Prostate gland (tissue), 2 donors: ENCODE results near the gene RNF113A. TPM values are rescaled to one million over a fixed set of nuclear protein-coding genes. Genes with fewer than 3 reads are reported as not detected.
"Not testable (repeated sequence)": the region's sequence is repeated elsewhere in the genome, so short reads cannot be mapped to it uniquely, and the experiment has no call there.

Experiments
- DNase-seq: peaks from one replicate; pipeline ENCODE4 v3.0.0-alpha.2; 2019; ENCODE audit warnings: low spot score
- H3K27ac ChIP-seq, 2 donors: fragments of 200-600 bp; sonication (generic); 2 replicates each; pipeline ENCODE4 v1.5.1; 2017 to 2019
- H3K27me3 ChIP-seq: fragments of 200-600 bp; sonication (generic); replicated peaks from 2 replicates; pipeline ENCODE4 v1.5.1; 2019; ENCODE audit not compliant: insufficient read depth
- H3K36me3 ChIP-seq, 2 donors: fragments of 200-600 bp; sonication (generic); 1 replicate in 1 of 2; 2 replicates in 1 of 2; pipeline versions ENCODE4 v1.5.1 to v1.8.1; 2017 to 2019
- H3K4me1 ChIP-seq: fragments of 200-600 bp; sonication (generic); replicated peaks from 2 replicates; pipeline ENCODE4 v1.5.1; 2019
- H3K4me3 ChIP-seq, 2 donors: fragments of 200-600 bp; sonication (generic); 2 replicates each; pipeline ENCODE4 v1.5.1; 2017 to 2019
- H3K9me3 ChIP-seq: fragments of 200-600 bp; sonication (generic); 2 replicates; pipeline ENCODE4 v1.5.1; 2017
- CTCF ChIP-seq, 4 experiments: fragments of 200-600 bp in 2 of 4; fragments of 450-650 bp in 2 of 4; sonication (generic) in 2 of 4; IDR thresholded peaks; 1 replicate in 3 of 4; 2 replicates in 1 of 4; pipeline ENCODE4 v1.5.1; 2016 to 2019; ENCODE audit warnings: antibody characterized with exemption in 4 of 4, mild to moderate bottlenecking in 2 of 4, moderate library complexity in 2 of 4
- POLR2A ChIP-seq: fragments of 450-650 bp; IDR thresholded peaks from one replicate; pipeline ENCODE4 v1.6.1; 2016; ENCODE audit warnings: antibody characterized with exemption, mild to moderate bottlenecking
- POLR2AphosphoS5 ChIP-seq: sonication (generic); formaldehyde crosslinking; IDR thresholded peaks from one replicate; pipeline ENCODE4 v1.6.1; 2017; ENCODE audit warnings: antibody characterized with exemption
- WGBS: methylation state at CpG from one replicate; pipeline ENCODE4 v1.1.5; 2018; 5-methylcytosine and 5-hydroxymethylcytosine counted together
- intact Hi-C: fragments of 100-400 bp; cut with DNase I; formaldehyde crosslinking; loops from one replicate; pipeline ENCODE4 v1.14.2; 2022
- total RNA-seq, 2 donors: library from RNA; depleted of rRNA; stranded (reverse); fragments of >200 nt; gene quantifications; one replicate each; pipeline ENCODE4 v1.1.0, GENCODE V29; 2016

Gene RNF113A
- total RNA-seq, 2 donors from 2014 or later, result 10.5 to 13.2 TPM

DNA sequence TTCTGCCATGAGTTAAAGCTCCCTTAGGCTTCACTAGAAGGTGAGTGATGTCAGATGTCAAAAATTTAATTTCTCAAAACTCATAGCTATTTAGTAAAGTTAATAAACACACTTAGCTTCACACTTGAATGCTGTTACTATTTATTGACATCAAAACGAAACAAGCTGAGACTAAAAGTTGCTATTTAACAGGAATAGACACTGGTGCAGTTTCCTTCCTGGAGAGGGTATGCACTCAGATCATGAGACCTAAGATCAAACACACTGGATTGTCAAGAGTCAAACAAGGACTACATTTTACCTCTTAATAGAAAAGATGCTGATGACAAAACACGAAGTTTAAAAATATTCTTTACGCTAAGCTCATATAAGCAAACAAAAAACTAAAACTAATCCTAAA is 37.6 kb downstream of the RNF113A start:
- DNase-seq, result no peak
- TF ChIP-seq POLR2AphosphoS5 (no peak), POLR2A (no peak), CTCF (IDR thresholded peaks at IDR 0.05) (no peak)
- WGBS, result 80% methylated on average over 3 of the region's 3 CpGs
- Histone ChIP-seq H3K4me1 (no peaks in the 10 kb centered on the region), H3K27ac (no peak overlapping the region), H3K9me3 (no peaks in the 10 kb centered on the region), H3K4me3 (no peak overlapping the region), H3K27me3 (no peaks in the 10 kb centered on the region), H3K36me3 (no peaks in the 10 kb centered on the region)
- intact Hi-C loops, result no loop called here

DNA sequence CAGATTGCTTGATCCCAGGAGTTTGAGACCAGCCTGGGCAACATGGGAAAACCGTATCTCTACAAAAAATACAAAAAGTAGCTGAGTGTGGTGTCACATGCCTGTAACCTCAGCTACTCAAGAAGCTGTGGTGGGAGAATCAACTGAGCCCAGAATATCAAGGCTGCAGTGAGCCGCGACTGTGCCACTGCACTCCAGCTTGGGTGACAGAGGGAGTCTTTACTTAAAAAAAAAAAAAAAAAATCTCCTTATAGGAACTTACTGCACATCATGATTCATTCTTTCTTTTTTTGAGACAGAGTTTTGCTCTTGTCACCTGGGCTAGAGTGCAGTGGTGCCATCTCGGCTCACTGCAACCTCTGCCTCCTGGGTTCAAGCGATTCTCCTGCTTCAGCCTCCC is 43.1 kb downstream of the RNF113A start:
- Histone ChIP-seq H3K36me3 (no peaks in the 10 kb centered on the region), H3K27me3 (no peaks in the 10 kb centered on the region), H3K9me3 (no peaks in the 10 kb centered on the region), H3K4me3 (no peak overlapping the region), H3K27ac (no peak overlapping the region), H3K4me1 (no peaks in the 10 kb centered on the region)
- TF ChIP-seq POLR2AphosphoS5 (no peak), POLR2A (no peak), CTCF (IDR thresholded peaks at IDR 0.05) (no peak)
- DNase-seq, result no peak
- 90% methylated on average over 5 of the region's 5 CpGs for WGBS
- intact Hi-C loops, result no loop called here

DNA sequence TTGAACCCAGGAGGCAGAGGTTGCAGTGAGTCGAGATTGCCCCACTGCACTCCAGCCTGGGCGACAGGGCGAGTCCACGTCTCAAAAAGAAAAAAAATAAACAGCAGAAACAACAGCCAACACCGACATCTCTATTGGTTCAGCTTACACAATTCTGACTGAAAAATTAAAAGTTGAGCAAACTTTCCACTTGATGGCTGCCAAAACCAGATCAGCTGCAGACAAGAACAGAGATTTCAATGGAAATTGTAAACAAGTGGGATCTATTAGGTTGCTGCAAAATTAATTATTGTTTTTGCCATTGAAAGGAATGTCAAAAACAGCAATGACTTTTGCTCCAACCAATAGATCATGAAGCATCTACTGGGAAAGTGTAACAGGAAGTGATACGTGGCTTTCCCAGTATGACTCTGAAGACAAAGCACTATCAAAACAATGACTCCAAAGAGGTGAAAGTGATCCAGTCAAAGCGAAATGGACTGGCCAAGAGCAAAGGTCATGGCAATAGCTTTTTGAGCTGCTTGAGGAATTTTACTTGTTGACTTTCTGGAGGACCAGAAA is 45.1 kb downstream of the RNF113A start:
- no peak for DNase-seq
- no peak overlapping the region for H3K4me3 ChIP-seq
- H3K27ac ChIP-seq, result no peak overlapping the region
- no peaks in the 10 kb centered on the region for H3K9me3 ChIP-seq
- H3K4me1 ChIP-seq, result no peaks in the 10 kb centered on the region
- TF ChIP-seq CTCF (IDR thresholded peaks at IDR 0.05) (no peak), POLR2AphosphoS5 (no peak), POLR2A (no peak)
- H3K36me3 ChIP-seq, result no peaks in the 10 kb centered on the region
- H3K27me3 ChIP-seq, result no peaks in the 10 kb centered on the region
- WGBS, result 74% methylated on average over 7 of the region's 7 CpGs
- intact Hi-C loops, result no loop called here

GRCh38 chrX:119824221-119824620 is 47.3 kb downstream of the RNF113A start:
- H3K9me3 ChIP-seq, H3K4me3 ChIP-seq, DNase-seq, H3K4me1 ChIP-seq, H3K36me3 ChIP-seq, H3K27me3 ChIP-seq, H3K27ac ChIP-seq, intact Hi-C loops: not testable (repeated sequence)
- WGBS, result 86% methylated on average over 2 of the region's 5 CpGs

DNA sequence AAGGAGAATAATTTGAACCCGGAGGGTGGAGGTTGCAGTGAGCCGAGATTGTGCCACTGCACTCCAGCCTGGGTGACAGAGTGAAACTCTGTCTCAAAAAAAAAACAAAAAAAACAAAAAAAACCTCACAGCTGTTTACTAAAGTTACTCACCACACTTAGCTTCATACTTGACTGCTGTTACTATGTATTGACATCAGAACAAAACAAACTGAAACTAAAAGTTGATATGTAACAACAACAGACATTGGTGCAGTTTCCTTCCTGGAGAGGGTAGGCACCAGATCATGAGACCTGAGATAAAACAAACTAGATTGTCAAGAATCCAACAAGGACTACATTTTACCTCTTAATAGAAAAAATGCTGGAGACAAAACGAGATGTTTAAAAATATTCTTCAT is 49.8 kb downstream of the RNF113A start:
- 73% methylated on average over 3 of the region's 3 CpGs for WGBS
- intact Hi-C loops, result not testable (repeated sequence)

More for the DNA sequence above, 49.8 kb downstream of the RNF113A start:
- not testable (repeated sequence) for H3K9me3 ChIP-seq, H3K27me3 ChIP-seq, H3K4me1 ChIP-seq, DNase-seq, H3K4me3 ChIP-seq, H3K27ac ChIP-seq, H3K36me3 ChIP-seq

Other genes starting within 250 kb of the RNF113A start
- gene SEPTIN6, start 178.6 kb downstream of the RNF113A start, total RNA-seq, result 100 to 1,000 TPM in 1 of 2 donors, 10 to 100 TPM in 1; 20.5 to 175 TPM
- 10 to 100 TPM in 1 of 2 donors, not detected in 1; 13.9 TPM for gene SOWAHD, start 113.1 kb downstream of the RNF113A start, total RNA-seq
- 1,000 to 10,000 TPM; 2,133 to 2,412 TPM for gene RPL39, start 80.1 kb downstream of the RNF113A start, total RNA-seq
- 1 to 10 TPM; 3.9 to 5.2 TPM for gene UPF3B, start 18.8 kb downstream of the RNF113A start, total RNA-seq
- 10 to 100 TPM; 54.6 to 96.5 TPM for gene NDUFA1, start 99 bp upstream of the RNF113A start, total RNA-seq
- 1 to 10 TPM in 1 of 2 donors, not detected in 1; 1.4 TPM for gene AKAP14, start 24.2 kb upstream of the RNF113A start, total RNA-seq
- gene NKAP, start 72.0 kb upstream of the RNF113A start, total RNA-seq, result 10 to 100 TPM in 1 of 2 donors, 1 to 10 TPM in 1; 6.4 to 12.0 TPM
- under 1 TPM in 1 of 2 donors, not detected in 1; 0.97 TPM for gene RHOXF2B, start 206.0 kb upstream of the RNF113A start, total RNA-seq
- 10 to 100 TPM in 1 of 2 donors, not detected in 1; 27.5 TPM for gene RHOXF1, start 244.2 kb upstream of the RNF113A start, total RNA-seq